ENCODE data around the gene ZSCAN5A.
"Not testable (repeated sequence)": the region's sequence is repeated elsewhere in the genome, so short reads cannot be mapped to it uniquely, and the experiment has no call there.

Gene ZSCAN5A

DNA sequence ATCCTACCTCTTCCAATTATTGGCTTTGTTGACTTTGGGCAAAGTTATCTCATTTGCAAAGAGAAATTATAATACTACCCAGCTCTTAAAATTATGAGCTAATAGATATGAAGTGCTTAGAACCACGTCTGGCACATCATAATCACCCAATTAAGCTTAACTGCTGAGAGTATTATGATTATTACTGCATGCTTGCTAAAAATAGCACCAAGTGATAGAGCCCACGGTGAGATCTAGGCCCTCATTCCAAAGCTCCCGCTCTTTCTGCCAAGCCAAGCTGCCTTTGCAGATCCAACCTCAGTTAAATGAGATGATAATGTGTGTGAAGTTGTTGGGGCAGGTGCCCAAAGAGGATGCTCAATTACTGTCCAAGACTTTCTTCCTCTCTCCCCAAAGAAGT is 48.6 kb downstream of the ZSCAN5A start:
- no peak for DNase-seq (ENCODE audit: low read depth)
- no peak overlapping the region for H3K4me3 ChIP-seq (ENCODE audit: low read depth, low read length)
- TF ChIP-seq POLR2A (IDR thresholded peaks at IDR 0.05; ENCODE audit: extremely low read depth, insufficient read length) (no peak), MYC (IDR thresholded peaks at IDR 0.05; ENCODE audit: low read depth, low read length) (no peak)
- TF ChIP-seq, protein P1, sequence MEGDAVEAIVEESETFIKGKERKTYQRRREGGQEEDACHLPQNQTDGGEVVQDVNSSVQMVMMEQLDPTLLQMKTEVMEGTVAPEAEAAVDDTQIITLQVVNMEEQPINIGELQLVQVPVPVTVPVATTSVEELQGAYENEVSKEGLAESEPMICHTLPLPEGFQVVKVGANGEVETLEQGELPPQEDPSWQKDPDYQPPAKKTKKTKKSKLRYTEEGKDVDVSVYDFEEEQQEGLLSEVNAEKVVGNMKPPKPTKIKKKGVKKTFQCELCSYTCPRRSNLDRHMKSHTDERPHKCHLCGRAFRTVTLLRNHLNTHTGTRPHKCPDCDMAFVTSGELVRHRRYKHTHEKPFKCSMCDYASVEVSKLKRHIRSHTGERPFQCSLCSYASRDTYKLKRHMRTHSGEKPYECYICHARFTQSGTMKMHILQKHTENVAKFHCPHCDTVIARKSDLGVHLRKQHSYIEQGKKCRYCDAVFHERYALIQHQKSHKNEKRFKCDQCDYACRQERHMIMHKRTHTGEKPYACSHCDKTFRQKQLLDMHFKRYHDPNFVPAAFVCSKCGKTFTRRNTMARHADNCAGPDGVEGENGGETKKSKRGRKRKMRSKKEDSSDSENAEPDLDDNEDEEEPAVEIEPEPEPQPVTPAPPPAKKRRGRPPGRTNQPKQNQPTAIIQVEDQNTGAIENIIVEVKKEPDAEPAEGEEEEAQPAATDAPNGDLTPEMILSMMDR (IDR thresholded peaks at IDR 0.05; ENCODE audit: low read depth, low read length), result no peak
- TF ChIP-seq, protein P2, sequence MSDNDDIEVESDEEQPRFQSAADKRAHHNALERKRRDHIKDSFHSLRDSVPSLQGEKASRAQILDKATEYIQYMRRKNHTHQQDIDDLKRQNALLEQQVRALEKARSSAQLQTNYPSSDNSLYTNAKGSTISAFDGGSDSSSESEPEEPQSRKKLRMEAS (IDR thresholded peaks at IDR 0.05; ENCODE audit: low read depth, low read length), result no peak

DNA sequence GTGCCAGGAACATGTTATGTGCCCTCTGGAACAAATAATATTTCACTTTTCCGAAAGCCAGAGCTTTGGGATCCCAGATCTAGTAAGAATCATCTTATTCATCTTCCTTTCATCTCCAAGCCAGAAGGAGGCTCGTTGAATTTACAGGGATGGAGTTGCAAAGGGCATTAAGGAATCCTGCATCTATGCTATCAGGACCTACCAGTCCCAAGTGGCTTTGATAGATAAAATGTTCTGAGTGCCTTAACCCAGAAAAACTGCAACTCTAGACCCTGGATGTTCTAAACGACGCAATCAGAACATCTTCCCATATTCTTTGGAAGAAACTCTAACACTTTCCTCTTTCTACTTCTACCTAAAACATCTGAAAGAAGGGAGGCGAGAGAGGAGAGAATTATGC is 51.3 kb downstream of the ZSCAN5A start:
- H3K4me3 ChIP-seq (ENCODE audit: low read depth, low read length), result no peak overlapping the region
- TF ChIP-seq MYC (IDR thresholded peaks at IDR 0.05; ENCODE audit: low read depth, low read length) (no peak), POLR2A (IDR thresholded peaks at IDR 0.05; ENCODE audit: extremely low read depth, insufficient read length) (no peak)
- TF ChIP-seq, protein P1 (IDR thresholded peaks at IDR 0.05; ENCODE audit: low read depth, low read length), result no peak
- TF ChIP-seq, protein P2 (IDR thresholded peaks at IDR 0.05; ENCODE audit: low read depth, low read length), result no peak
- no peak for DNase-seq (ENCODE audit: low read depth)

DNA sequence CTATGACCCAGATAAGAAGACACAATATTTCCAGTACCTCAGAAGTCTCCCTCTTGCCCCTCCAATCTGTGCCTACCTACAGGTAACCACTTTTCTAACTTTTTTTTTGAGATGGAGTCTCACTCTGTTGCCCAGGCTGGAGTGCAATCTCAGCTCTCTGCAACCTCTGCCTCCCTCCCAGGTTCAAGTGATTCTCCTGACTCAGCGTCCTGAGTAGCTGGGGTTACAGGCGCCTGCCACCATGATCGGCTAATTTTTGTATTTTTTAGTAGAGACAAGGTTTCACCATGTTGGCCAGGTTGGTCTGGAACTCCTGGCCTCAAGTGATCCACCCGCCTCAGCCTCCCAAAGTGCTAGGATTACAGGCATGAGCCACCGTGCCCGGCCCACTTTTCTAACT is 52.7 kb downstream of the ZSCAN5A start:
- H3K4me3 ChIP-seq (ENCODE audit: low read depth, low read length); DNase-seq (ENCODE audit: low read depth): not testable (repeated sequence)

DNA sequence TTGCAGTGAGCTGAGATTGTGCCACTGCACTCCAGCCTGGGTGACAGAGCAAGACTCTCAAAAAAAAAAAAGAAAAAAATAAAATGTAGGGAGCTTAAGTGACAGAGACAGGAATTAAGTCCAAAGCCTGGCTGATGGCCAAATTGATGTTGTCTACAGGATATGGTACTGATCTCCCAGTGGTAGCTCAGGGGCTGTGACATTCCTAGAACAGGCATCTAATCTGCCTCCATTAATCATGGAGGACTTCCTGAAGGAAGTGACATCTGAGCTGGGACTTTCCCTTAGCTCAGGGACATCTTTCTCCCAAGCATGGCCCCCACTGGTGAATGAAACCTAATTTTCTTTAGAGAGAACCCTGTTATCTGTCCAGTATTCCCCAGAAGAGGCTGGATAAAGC is 53.5 kb downstream of the ZSCAN5A start:
- H3K4me3 ChIP-seq (ENCODE audit: low read depth, low read length), result no peak overlapping the region
- TF ChIP-seq, protein P2 (IDR thresholded peaks at IDR 0.05; ENCODE audit: low read depth, low read length), result no peak
- TF ChIP-seq, protein P1 (IDR thresholded peaks at IDR 0.05; ENCODE audit: low read depth, low read length), result no peak
- TF ChIP-seq MYC (IDR thresholded peaks at IDR 0.05; ENCODE audit: low read depth, low read length) (no peak), POLR2A (IDR thresholded peaks at IDR 0.05; ENCODE audit: extremely low read depth, insufficient read length) (no peak)
- DNase-seq (ENCODE audit: low read depth), result no peak

DNA sequence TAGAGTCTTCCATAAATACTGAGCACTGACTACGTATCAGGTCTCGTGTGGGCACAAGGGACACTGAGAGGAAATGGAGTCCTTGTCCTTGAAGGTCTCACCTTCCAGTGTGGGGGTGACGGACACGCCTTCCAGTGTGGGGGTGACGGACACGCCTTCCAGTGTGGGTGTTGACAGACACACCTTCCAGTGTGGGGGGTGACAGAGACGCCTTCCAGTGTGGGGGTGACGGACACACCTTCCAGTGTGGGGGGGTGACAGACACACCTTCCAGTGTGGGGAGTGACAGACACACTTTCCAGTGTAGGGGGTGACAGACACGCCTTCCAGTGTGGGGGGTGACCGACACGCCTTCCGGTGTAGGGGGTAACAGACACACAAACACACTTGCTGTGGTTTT is 56.4 kb downstream of the ZSCAN5A start:
- H3K4me3 ChIP-seq (ENCODE audit: low read depth, low read length), result no peak overlapping the region
- TF ChIP-seq, protein P2 (IDR thresholded peaks at IDR 0.05; ENCODE audit: low read depth, low read length), result no peak
- TF ChIP-seq POLR2A (IDR thresholded peaks at IDR 0.05; ENCODE audit: extremely low read depth, insufficient read length), result no peak
- TF ChIP-seq, protein P1 (IDR thresholded peaks at IDR 0.05; ENCODE audit: low read depth, low read length), result no peak
- TF ChIP-seq MYC (IDR thresholded peaks at IDR 0.05; ENCODE audit: low read depth, low read length), result no peak
- DNase-seq (ENCODE audit: low read depth), result no peak

DNA sequence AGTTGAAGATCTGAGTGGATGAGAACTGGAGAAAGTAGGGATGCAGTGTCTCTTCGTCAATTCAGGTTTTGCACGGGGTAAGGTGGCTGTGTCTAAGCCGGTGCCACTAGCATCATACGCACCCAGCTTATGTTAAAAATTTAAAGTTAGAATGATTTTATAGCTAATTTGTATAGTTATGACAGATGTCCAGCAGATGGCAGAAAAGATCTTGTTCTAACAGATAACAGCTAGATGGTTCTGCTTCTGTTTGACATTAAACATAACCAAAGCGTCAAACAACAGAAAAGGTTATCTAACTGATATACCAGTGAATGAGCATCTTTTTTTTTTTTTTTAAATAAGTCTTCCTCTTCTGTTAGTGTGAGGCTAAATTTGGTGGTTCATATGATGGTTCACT is 60.9 kb downstream of the ZSCAN5A start:
- TF ChIP-seq, protein P2 (IDR thresholded peaks at IDR 0.05; ENCODE audit: low read depth, low read length), result no peak
- TF ChIP-seq POLR2A (IDR thresholded peaks at IDR 0.05; ENCODE audit: extremely low read depth, insufficient read length) (no peak), MYC (IDR thresholded peaks at IDR 0.05; ENCODE audit: low read depth, low read length) (no peak)
- TF ChIP-seq, protein P1 (IDR thresholded peaks at IDR 0.05; ENCODE audit: low read depth, low read length), result peak; percentile 14
- peak; percentile 64 for DNase-seq (ENCODE audit: low read depth)
- H3K4me3 ChIP-seq (ENCODE audit: low read depth, low read length), result no peak overlapping the region
